Renal pelvis (tissue), 3 donors: ENCODE results near the gene KANK3. TPM values are rescaled to one million over a fixed set of nuclear protein-coding genes. Genes with fewer than 3 reads are reported as not detected.

Experiments
- polyA plus RNA-seq, 3 donors: library from polyadenylated mRNA; unstranded; fragments of 120-200 nt; gene quantifications; one replicate each; pipeline ENCODE4 v1.2.1, GENCODE V29; 2013; ENCODE audit not compliant: insufficient read length in 3 of 3

The KANK3 gene
- polyA plus RNA-seq, 3 donors: 10.8 to 15.5 (median 14.3) TPM

Other genes with a start within 250 kb of the KANK3 start
- 10 to 100 TPM; 32.8 to 67.2 (median 38.5) TPM for gene FBN3, start 193.7 kb downstream of the KANK3 start, polyA plus RNA-seq
- gene CERS4, start 133.9 kb downstream of the KANK3 start, polyA plus RNA-seq: 10 to 100 TPM; 46.6 to 53.4 (median 51.2) TPM
- 10 to 100 TPM; 42.6 to 48.9 (median 42.6) TPM for gene CD320, start 34.9 kb downstream of the KANK3 start, polyA plus RNA-seq
- gene NDUFA7, start 21.9 kb downstream of the KANK3 start, polyA plus RNA-seq: 10 to 100 TPM; 49.8 to 71.0 (median 55.4) TPM
- gene RPS28, start 21.8 kb downstream of the KANK3 start, polyA plus RNA-seq: 100 to 1,000 TPM; 410 to 683 (median 537) TPM
- 1 to 10 TPM; 2.7 to 3.7 (median 3.6) TPM for gene ANGPTL4, start 20.9 kb upstream of the KANK3 start, polyA plus RNA-seq
- gene RAB11B, start 47.1 kb upstream of the KANK3 start, polyA plus RNA-seq: 100 to 1,000 TPM; 161 to 180 (median 175) TPM
- gene MARCHF2, start 70.0 kb upstream of the KANK3 start, polyA plus RNA-seq: 10 to 100 TPM; 16.4 to 19.3 (median 16.6) TPM
- 100 to 1,000 TPM; 348 to 405 (median 377) TPM for gene HNRNPM, start 101.7 kb upstream of the KANK3 start, polyA plus RNA-seq
- gene PRAM1, start 159.4 kb upstream of the KANK3 start, polyA plus RNA-seq: 1 to 10 TPM; 1.0 to 3.1 (median 2.7) TPM
- gene ZNF414, start 170.9 kb upstream of the KANK3 start, polyA plus RNA-seq: 10 to 100 TPM; 25.4 to 28.6 (median 26.9) TPM
- 10 to 100 TPM in 2 of 3 donors, 1 to 10 TPM in 1; 5.7 to 12.7 (median 12.0) TPM for gene MYO1F, start 234.2 kb upstream of the KANK3 start, polyA plus RNA-seq